G401.6 (cell line): ENCODE results near the gene NR3C1.

ENCODE experiments used
- FAIRE-seq: peaks from 2 replicates; lab custom pipeline; 2012; peaks lifted over from hg19 to GRCh38; lab: Jason Lieb, UNC

Gene NR3C1

GRCh38 chr5:143360755-143361154 lies 42.7 kb downstream of the NR3C1 start:
- no peak for FAIRE-seq

- no peak for FAIRE-seq
Measured at GRCh38 chr5:143359869-143360268, 43.6 kb downstream of the NR3C1 start.

DNA sequence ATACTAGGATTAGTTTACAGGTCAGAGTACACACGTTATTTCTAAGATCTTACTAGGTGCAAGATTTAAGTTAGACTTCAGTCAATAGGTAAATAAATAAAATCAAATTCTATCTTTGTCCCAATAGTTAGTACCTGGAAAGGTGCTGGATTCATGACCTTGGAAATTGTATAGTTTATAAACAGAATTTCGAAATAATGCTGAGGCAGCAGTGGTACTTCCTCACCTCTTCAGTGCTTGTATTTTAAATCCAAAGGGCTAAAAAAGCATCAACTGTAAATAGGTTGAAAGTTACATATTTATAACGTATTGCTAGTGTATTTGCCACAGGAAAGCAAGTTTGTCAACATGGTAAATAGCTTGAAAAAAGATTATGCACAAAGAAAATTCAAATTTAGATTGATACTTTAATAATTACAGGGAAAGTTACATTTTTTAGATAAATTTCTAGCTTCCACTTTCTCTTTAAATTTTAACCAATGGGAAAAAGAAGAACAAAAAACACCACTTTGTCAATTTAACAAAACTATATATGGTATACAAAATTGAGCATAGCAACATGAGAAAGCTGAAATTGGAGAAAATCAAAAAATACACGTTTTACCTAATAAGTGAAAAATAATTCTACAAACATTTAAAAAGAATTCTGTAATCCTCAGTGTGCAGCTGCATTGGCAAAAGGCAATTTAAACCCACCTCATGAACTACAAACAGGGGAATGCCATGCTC lies 46.5 kb downstream of the NR3C1 start:
- no peak for FAIRE-seq

DNA sequence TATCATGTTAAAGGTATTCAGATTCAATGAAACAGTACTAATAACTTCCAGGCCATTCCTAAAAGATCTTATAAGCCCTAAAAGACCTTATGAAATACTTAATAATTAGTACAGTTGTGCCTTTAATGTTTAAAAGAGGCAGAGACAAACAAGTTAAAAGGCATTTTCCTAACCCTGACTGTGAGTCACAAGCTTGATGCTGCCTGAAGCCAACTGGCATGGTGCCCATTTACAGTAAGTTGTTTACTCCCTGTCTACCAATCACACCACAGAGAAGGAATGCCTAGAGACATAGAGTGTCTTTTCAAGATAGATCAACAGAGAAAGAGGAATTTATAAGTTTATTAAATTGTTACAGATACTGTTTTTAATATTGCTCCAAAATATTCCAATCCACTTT lies 47.8 kb downstream of the NR3C1 start:
- no peak for FAIRE-seq

- FAIRE-seq = no peak
Measured at GRCh38 chr5:143354025-143354424, 49.5 kb downstream of the NR3C1 start.

DNA sequence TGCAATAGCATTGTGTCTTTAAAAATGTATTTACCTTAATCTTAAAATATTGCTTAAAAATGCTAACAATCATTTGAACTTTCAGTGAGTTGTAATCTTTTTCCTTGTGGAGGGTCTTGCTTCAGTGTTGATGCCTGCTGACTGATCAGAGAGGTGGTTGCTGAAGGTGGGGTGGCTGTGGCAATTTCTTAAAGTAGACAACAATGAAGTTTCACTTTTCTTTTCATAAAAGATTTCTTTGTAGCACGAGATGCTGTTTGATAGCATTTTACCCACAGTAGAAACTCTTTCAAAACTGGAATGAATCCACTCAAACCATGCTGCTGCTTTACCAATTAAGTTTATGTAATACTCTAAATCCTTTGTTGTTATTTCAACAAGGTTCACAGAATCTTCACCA lies 50.8 kb downstream of the NR3C1 start:
- no peak for FAIRE-seq

DNA sequence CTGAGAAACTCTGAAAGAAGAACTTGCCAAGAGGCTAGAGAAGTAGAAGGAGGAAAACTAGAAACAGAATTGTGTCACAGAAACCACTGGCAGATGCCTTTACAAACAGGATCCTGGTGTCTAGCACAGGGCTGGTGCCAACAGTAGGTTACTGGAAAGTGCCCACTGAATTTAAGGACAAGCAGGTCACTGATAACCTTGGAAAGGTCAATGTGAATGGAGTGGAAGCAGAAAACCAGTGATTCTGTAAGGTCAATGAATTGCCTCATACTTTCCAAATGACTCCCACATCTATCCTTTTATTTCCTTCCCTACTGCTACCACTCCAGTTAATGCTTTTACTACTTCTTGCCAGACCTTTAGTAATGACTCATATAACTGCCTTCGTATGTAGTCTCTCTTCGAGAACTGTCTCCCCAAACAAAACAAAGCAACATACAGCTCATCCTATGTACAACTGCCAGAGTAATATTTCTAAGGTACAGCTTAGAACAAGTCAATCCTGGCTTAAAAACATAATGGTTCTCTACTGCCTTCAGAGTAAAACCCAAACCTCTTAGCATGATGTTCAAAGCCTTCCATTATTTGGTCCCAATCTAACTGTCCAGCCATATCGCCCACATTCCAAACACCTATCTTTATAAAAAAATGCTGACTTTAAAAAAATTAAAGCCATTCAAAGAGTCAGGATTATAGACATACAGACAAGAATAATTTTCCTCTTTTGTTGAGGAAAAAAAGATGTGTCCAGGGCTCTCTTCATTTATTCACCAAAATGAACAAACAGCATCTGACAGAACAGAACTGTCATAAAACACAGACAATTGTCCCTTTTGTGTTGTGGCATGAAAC lies 52.5 kb downstream of the NR3C1 start:
- FAIRE-seq = no peak

- no peak for FAIRE-seq
Measured at GRCh38 chr5:143350341-143350740, 53.1 kb downstream of the NR3C1 start.

- no peak for FAIRE-seq
Measured at GRCh38 chr5:143349177-143349576, 54.3 kb downstream of the NR3C1 start.

DNA sequence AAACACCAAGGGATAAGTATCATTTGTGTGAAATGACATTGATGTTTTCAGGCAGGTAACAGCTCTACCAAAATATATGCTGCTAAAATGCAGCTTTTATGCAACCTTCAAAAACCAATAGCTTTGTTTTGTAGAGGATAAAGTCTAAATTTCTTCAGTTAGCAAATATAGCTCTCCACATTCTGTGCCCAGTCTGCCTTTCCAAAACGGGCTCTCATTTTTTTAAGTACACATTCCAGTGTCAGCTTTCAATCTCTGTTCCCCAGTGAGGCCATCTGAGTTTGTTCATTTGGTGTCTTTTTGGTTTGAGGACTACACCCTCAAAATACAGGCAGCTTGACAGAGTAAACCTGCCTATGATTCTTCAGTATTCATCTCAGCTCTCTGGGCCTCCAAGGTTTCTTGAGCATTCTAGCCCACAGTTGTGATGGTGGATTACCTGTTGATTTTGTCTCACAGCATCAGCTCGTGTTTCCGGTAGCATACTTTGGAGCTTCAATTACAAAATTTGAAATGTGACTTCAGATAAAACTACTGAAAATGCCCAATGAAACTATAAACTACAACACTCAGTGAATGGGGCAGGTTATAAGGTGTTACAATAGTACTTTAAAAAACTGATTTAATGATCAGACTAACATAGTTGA lies 55.7 kb downstream of the NR3C1 start:
- FAIRE-seq = no peak

GRCh38 chr5:143347046-143347445 lies 56.4 kb downstream of the NR3C1 start:
- FAIRE-seq = no peak

DNA sequence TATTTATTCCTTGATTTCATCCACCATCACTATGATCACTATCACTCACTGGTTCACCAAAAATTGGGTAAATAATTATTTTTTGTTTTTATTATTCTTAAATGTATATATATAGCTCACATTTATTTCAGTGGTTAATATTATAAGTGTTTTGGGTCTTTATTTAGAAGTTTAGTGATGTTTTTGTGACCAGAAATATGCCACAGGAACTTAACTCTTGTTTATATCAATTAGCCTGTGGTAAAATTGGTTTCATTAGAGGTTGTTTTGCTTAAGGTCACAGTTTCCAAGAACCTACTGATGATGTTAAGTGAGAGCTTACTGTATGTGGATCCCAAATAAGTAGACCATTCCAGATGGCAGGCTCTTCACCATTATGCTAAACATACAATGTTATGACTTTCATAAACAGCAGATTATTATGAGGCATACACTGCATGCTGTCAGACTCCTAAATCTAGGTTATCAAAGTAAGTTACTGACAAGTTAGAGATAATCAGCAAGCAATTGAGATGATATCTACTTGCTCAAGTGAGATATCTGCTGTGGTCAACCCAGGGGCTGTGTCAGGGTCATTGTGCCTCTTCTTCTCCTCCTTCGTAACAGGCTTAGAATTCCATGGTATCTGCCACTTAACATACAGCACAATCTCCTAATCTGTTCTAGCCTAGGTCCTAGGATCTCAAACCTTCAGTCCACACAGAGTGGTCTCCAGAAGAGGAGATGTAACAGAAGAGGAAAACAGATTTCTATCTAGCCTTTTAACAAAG lies 57.6 kb downstream of the NR3C1 start:
- no peak for FAIRE-seq

DNA sequence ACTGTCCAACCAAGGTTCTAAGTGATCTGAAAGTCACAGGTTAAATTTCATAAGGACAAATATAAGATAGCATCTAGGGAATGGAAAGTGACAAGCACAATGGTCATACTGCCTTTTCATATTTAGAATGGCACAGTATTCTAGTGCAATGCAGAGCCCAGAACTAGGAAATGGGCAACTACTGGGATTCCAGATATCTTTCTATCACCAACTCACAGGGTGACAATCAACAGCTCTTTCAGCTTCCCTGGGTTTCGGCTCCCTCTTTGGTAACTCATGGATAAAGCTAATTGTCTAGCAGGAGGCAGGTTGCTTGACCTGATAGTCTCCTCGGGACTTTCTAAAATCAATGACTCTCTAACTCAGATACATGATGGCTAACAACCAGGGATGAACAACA lies 60.4 kb downstream of the NR3C1 start:
- no peak for FAIRE-seq

GRCh38 chr5:143342607-143343006 lies 60.9 kb downstream of the NR3C1 start:
- FAIRE-seq = no peak

DNA sequence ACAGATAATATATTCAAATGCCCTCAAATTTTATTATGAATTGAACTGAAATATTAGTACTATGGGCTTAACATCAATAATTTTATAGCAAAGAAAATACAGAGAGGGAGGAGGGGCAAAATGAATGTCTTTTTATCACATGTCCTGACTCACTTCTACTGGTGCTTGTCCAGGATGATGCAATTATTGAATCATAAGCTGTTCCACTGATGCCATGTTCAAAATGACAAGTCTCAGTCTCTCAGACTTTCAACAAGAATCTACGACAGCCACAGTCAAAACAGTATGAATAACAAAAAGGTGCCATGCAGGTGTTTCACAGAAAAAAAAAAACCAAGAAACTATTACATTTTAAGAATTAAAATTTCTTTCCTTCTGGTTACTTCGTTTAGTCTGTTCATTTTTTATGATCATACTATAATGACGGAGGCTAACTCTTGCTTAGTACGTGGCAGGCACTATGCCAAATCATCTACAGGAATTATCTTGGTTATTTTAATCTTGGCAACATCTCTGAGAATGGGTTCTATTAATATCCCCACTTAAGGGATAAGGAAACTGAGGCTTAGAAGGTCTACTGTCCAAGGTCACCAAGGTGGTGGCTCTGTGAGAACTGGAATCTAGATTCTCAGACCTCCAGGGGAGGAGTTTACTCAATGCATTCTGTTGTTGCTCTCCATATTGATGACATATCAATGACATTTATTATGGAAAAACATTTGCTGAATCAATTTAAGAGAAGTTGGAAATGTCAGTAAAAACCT lies 61.5 kb downstream of the NR3C1 start:
- FAIRE-seq = no peak

GRCh38 chr5:143340891-143341685 lies 62.4 kb downstream of the NR3C1 start:
- FAIRE-seq = no peak

DNA sequence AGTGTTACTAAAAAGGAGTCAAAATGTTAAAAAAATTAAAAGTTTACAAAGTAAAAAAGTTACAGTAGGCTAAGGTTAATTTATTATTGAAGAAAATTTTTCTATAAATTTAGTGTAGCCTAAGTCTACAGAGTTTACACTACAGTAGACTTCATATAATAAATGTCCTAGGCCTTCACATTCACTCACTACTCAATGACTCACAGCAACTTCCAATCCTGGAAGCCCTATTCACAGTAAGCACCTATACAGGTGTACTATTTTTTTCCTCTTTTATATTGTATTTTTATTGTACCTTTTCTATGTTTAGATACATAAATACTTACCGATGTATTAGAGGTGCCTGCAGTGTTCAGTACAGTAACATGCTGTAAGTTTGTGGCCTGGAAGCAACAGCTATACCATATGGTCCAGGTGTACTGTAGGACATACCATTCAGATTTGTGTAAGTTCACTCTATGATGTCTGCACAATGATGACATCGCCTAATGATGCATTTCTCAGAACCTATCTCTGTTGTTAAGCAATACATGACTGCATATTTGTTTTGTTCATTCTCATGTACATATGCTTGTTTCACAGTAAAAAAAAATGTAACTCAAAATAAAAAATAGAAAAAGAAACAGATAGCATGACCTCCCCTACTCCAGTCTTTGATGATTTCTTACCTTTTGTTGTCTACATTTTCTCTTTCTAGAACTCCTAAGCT lies 64.7 kb downstream of the NR3C1 start:
- FAIRE-seq = no peak

- no peak for FAIRE-seq
Measured at GRCh38 chr5:143337946-143338345, 65.5 kb downstream of the NR3C1 start.

DNA sequence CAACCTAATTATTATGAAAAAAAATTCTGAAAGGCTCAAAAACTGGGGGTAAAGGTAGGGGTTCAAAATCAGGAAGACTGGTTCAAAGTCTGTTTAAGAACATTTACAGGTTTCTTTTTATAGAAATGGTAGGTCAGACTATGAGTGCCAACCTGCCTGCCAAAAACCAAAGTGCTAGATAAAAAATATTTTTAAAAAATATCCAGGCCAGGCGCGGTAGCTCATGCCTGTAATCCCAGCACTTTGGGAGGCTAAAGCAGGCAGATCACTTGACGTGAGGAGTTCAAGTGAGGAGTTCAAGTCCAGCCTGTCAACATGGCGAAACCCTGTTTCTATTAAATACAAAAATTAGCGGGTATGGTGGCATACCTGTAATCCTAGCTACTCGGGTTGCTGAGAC lies 67.0 kb downstream of the NR3C1 start:
- no peak for FAIRE-seq

- no peak for FAIRE-seq
Measured at GRCh38 chr5:143334903-143335302, 68.6 kb downstream of the NR3C1 start.
